Measurements from ENCODE around the gene APLP2.
"Not testable (repeated sequence)": the region's sequence is repeated elsewhere in the genome, so short reads cannot be mapped to it uniquely, and the experiment has no call there.

APLP2 gene

GRCh38 chr11:130172001-130172400 is 102.3 kb downstream of the APLP2 start:
- Mint-ChIP-seq H3K27me3 (peaks cover 30% of the 10 kb centered on the region), H3K9me3 (peaks cover 8 to 11% of the 10 kb centered on the region in 2 donors)
- not testable (repeated sequence) for H3K27ac Mint-ChIP-seq, DNase-seq, H3K4me1 Mint-ChIP-seq, ATAC-seq, H3K4me3 Mint-ChIP-seq

DNA sequence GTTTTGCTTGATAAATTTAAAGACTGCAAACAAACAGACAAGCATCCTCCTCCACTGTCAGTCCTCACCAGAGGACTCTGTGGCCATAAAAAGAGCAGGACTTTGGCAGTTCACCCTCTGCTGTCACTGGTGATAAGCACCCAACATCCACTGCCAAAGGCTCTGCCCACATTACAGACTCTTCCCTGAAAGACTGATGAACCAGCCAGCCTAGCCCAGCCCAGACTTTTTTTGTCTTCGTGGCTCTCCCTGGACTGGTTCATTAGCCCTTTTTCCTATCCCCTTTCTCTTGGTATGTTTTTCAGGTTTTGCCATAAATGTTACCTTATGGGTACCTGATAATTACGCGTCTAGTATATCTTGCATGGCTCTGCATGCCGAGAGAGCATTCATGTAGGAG is 104.9 kb downstream of the APLP2 start:
- Mint-ChIP-seq H3K4me3 (no peak overlapping the region), H3K27me3 (peaks cover 23% of the 10 kb centered on the region), H3K27ac (no peak overlapping the region), H3K4me1 (no peaks in the 10 kb centered on the region), H3K9me3 (peaks cover 8 to 11% of the 10 kb centered on the region in 2 donors)
- DNase-seq: no peak
- no peak for ATAC-seq

DNA sequence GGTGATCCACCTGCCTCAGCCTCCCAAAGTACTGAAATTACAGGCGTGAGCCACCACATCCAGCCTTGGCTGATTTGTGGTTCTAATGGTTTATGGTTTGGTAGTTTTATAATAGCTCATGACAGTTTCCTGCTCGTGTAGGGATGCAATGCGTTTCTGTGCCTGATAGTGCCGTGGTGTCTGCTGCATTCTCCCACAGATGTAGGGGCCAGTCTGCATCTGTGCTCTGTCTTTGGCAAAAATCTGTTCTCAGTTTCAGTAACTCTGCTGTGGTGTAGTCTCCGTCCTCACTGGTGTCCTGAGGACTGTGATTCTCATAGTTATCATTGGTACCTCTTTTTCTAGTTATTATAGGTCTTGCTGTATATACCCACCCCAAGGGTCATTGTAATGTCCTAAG is 106.2 kb downstream of the APLP2 start:
- Mint-ChIP-seq H3K27ac (no peak overlapping the region), H3K4me3 (no peak overlapping the region), H3K9me3 (peaks cover 8 to 11% of the 10 kb centered on the region in 2 donors), H3K27me3 (peaks cover 18% of the 10 kb centered on the region), H3K4me1 (no peaks in the 10 kb centered on the region)
- DNase-seq (no peak), ATAC-seq (no peak)

GRCh38 chr11:130177782-130178181 is 108.1 kb downstream of the APLP2 start:
- Mint-ChIP-seq H3K27ac (no peak overlapping the region), H3K4me3 (no peak overlapping the region), H3K4me1 (no peaks in the 10 kb centered on the region), H3K9me3 (peaks cover 8 to 11% of the 10 kb centered on the region in 2 donors), H3K27me3 (peaks cover 13% of the 10 kb centered on the region)
- no peak for DNase-seq
- no peak for ATAC-seq

- no peak for ATAC-seq
- H3K9me3 Mint-ChIP-seq: peaks cover 8 to 11% of the 10 kb centered on the region in 2 donors
- no peak for DNase-seq
- H3K4me3 Mint-ChIP-seq: no peak overlapping the region
- no peaks in the 10 kb centered on the region for H3K4me1 Mint-ChIP-seq
- peaks cover 15% of the 10 kb centered on the region for H3K27me3 Mint-ChIP-seq
- no peak overlapping the region for H3K27ac Mint-ChIP-seq
Observed at GRCh38 chr11:130178441-130179339, 109.0 kb downstream of the APLP2 start.

GRCh38 chr11:130179396-130180306 is 110.0 kb downstream of the APLP2 start:
- Mint-ChIP-seq H3K4me3 (no peak overlapping the region), H3K27ac (no peak overlapping the region), H3K4me1 (no peaks in the 10 kb centered on the region), H3K27me3 (peaks cover 21% of the 10 kb centered on the region), H3K9me3 (peaks cover 7% of the 10 kb centered on the region in 2 donors)
- DNase-seq (no peak), ATAC-seq (no peak)

GRCh38 chr11:130180491-130180890 is 110.8 kb downstream of the APLP2 start:
- Mint-ChIP-seq H3K27me3 (peaks cover 16% of the 10 kb centered on the region), H3K4me1 (no peaks in the 10 kb centered on the region), H3K9me3 (no peaks in the 10 kb centered on the region), H3K27ac (no peak overlapping the region), H3K4me3 (no peak overlapping the region)
- DNase-seq (no peak), ATAC-seq (no peak)

DNA sequence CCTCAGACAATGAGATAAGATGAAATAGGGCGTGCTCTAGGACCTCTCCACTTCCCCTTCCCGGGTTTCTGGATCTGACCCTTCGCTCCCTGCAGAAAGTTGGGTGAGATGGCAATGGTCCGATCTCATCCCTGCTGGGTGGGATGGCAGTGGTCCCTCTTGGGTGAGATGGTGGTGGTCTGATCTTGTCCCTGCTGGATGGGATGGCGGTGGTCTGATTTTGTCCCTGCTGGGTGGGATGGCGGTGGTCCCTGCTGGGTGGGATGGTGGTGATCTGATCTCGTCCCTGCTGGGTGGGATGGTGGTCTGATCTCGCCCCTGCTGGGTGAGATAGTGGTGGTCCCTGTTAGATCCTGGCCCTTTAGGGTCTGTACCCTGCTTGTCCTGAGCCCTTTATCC is 111.2 kb downstream of the APLP2 start:
- ATAC-seq (no peak), DNase-seq (no peak)
- Mint-ChIP-seq H3K9me3 (no peaks in the 10 kb centered on the region), H3K4me3 (no peak overlapping the region), H3K27me3 (peaks cover 15% of the 10 kb centered on the region), H3K4me1 (no peaks in the 10 kb centered on the region), H3K27ac (no peak overlapping the region)

GRCh38 chr11:130181295-130182272 is 111.9 kb downstream of the APLP2 start:
- H3K27ac Mint-ChIP-seq: peak overlapping the region in 1 of 2 donors; percentile 34
- no peaks in the 10 kb centered on the region for H3K9me3 Mint-ChIP-seq
- H3K4me1 Mint-ChIP-seq: no peaks in the 10 kb centered on the region
- ATAC-seq (no peak), DNase-seq (no peak)
- no peak overlapping the region for H3K4me3 Mint-ChIP-seq
- H3K27me3 Mint-ChIP-seq: peaks cover 15% of the 10 kb centered on the region

GRCh38 chr11:130183878-130184610 is 114.3 kb downstream of the APLP2 start:
- no peaks in the 10 kb centered on the region for H3K9me3 Mint-ChIP-seq
- H3K4me3 Mint-ChIP-seq: no peak overlapping the region
- DNase-seq (no peak), ATAC-seq (no peak)
- no peak overlapping the region for H3K27ac Mint-ChIP-seq
- peaks cover 15% of the 10 kb centered on the region for H3K27me3 Mint-ChIP-seq
- no peaks in the 10 kb centered on the region for H3K4me1 Mint-ChIP-seq

GRCh38 chr11:130187096-130187495 is 117.4 kb downstream of the APLP2 start:
- ATAC-seq (no peak), DNase-seq (no peak)
- Mint-ChIP-seq H3K27me3 (peaks cover 15% of the 10 kb centered on the region), H3K27ac (no peak overlapping the region), H3K4me3 (no peak overlapping the region), H3K9me3 (no peaks in the 10 kb centered on the region), H3K4me1 (no peaks in the 10 kb centered on the region)

DNA sequence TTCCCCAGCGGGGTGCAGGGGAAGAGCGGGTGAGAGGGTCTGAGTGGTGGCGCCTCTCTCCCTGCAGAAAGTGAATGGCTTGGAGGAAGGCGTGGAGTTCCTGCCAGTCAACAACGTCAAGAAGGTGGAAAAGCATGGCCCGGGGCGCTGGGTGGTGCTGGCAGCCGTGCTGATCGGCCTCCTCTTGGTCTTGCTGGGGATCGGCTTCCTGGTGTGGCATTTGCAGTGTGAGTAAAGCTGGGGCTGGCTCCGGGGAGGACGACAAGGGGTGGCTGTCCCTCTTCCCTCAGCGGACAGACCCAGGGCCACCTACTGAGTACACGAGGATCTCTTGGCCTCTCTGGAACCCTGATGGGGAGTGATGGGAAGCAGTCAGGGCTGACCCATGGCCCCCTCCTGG is 118.4 kb downstream of the APLP2 start:
- Mint-ChIP-seq H3K27me3 (peaks cover 15% of the 10 kb centered on the region), H3K4me3 (no peak overlapping the region), H3K9me3 (no peaks in the 10 kb centered on the region), H3K27ac (no peak overlapping the region), H3K4me1 (no peaks in the 10 kb centered on the region)
- ATAC-seq: no peak
- DNase-seq: no peak

GRCh38 chr11:130188585-130189347 is 119.1 kb downstream of the APLP2 start:
- Mint-ChIP-seq H3K27me3 (peaks cover 12% of the 10 kb centered on the region), H3K4me1 (no peaks in the 10 kb centered on the region), H3K9me3 (no peaks in the 10 kb centered on the region), H3K4me3 (no peak overlapping the region), H3K27ac (no peak overlapping the region)
- ATAC-seq: peak; percentile 48
- DNase-seq: no peak

Data from stimulated activated naive CD8-positive, alpha-beta T cell treated with anti-CD3 and anti-CD28 coated beads, Interleukin-15, amount 100 ng/mL, for 72 hours (primary cell).